ENCODE measurements around the gene TMEM59L. TPM values are rescaled to one million over a fixed set of nuclear protein-coding genes. Genes with fewer than 3 reads are reported as not detected.

TMEM59L gene
- total and polyA plus RNA-seq, 2 experiments from 2014 or later, result 1.5 to 9.1 TPM

DNA sequence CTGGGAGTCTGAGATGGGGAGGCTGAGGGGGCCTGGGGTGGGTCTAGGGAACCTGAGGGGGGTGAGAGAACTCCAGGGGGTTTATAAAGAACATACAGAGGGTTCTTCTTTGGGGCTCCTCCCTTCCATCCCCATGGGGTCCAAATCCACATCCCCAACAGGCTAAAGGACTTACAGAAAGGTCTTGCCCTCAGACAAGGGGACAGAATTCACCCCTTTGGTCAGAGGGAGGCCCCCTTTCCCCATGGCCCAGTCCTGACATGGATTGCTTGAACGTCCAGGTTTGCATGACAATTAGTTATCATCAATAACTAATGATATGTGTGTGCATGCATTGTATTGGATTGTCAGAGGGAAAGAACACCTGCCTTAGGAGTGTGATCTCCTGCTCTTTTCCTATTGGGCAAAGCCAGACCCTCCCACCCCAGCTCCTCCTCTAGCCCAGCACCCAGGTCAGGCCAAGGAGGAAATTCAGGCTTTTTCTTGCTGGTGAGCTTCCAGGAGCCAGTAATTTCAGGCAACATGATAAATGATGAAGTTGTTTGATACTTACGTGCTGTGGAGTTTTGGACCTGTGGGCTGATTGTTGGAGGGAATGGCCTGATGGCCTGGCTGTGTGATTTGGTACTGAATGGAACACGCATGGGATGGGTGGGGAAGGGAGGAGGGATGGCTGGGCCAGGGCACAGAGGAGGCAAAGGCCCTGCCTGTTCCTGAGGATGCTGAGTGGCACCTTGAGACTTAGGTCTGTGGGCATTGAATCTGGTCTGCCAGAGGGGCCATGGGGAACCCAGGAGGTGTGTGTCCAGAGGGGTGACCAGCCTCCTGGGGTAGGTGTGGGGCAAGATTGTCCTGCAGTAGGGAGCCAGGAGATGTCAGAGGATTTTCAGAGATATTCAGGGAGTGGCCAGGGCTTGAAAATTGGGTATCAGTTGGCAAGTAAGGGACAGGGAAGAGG, 25.3 kb downstream of the TMEM59L start:
- DNase-seq (ENCODE audit: low spot score), result peak; percentile 65
- Histone ChIP-seq H3K27ac (no peak overlapping the region), H3K9me2 (replicated peaks; ENCODE audit: insufficient read depth) (no peaks in the 10 kb centered on the region), H3K4me3 (peak overlapping the region; percentile 62), H3K79me2 (peaks cover 38% of the 10 kb centered on the region), H3K36me3 (replicated peaks; ENCODE audit: insufficient read depth, low read depth) (no peaks in the 10 kb centered on the region), H2AFZ (no peak overlapping the region), H3K9me3 (ENCODE audit: low read depth) (no peaks in the 10 kb centered on the region), H3K27me3 (no peaks in the 10 kb centered on the region), H4K20me1 (ENCODE audit: insufficient read depth, poor library complexity, severe bottlenecking) (no peaks in the 10 kb centered on the region), H3K4me2 (peak overlapping the region; percentile 94), H3K4me1 (ENCODE audit: insufficient read depth) (no peaks in the 10 kb centered on the region)
- 58% methylated on average over 3 of the region's 3 CpGs for WGBS (ENCODE audit: low lambda C conversion rate, missing lambda C conversion rate)
- TF ChIP-seq EZH2phosphoT487 (IDR thresholded peaks at IDR 0.05; ENCODE audit: low read depth, severe bottlenecking, unreplicated experiment), result no peak
- TF ChIP-seq, protein P1, sequence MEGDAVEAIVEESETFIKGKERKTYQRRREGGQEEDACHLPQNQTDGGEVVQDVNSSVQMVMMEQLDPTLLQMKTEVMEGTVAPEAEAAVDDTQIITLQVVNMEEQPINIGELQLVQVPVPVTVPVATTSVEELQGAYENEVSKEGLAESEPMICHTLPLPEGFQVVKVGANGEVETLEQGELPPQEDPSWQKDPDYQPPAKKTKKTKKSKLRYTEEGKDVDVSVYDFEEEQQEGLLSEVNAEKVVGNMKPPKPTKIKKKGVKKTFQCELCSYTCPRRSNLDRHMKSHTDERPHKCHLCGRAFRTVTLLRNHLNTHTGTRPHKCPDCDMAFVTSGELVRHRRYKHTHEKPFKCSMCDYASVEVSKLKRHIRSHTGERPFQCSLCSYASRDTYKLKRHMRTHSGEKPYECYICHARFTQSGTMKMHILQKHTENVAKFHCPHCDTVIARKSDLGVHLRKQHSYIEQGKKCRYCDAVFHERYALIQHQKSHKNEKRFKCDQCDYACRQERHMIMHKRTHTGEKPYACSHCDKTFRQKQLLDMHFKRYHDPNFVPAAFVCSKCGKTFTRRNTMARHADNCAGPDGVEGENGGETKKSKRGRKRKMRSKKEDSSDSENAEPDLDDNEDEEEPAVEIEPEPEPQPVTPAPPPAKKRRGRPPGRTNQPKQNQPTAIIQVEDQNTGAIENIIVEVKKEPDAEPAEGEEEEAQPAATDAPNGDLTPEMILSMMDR (IDR thresholded peaks at IDR 0.05; ENCODE audit: poor library complexity), result no peak
- TF ChIP-seq EZH2 (IDR thresholded peaks at IDR 0.05; ENCODE audit: borderline replicate concordance), result no peak

DNA sequence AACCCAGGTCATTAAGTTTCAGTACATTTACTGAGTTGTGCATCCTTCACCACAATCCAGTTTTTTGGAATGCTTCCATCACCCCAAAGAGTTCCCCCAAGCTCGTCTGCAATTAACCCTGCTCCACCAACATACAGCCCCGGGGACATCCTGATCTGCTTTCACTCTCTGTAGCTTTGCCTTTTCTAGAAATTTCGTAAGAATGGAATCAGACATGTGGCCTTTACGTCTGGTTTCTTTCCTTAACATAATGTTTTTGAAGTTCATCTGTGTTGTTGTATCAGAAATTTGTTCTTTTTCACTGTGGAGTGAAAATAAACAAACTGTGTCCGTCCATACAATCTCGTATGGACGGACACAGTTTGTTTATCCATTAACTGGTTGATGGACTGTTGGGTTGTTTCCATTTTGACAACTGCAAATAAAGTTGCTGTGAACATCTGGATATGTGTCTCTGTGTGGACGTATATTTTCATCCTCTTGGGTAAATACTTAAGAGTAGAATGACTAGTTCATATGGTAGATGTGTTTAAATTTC, 27.1 kb downstream of the TMEM59L start:
- no peak for DNase-seq (ENCODE audit: low spot score)
- Histone ChIP-seq H3K4me2 (no peak overlapping the region), H3K4me3 (no peak overlapping the region), H3K79me2 (peaks cover 51% of the 10 kb centered on the region), H3K9me2 (replicated peaks; ENCODE audit: insufficient read depth) (no peaks in the 10 kb centered on the region), H3K27me3 (no peaks in the 10 kb centered on the region), H3K27ac (no peak overlapping the region), H3K4me1 (ENCODE audit: insufficient read depth) (no peaks in the 10 kb centered on the region), H3K9me3 (ENCODE audit: low read depth) (no peaks in the 10 kb centered on the region), H2AFZ (no peak overlapping the region), H3K36me3 (replicated peaks; ENCODE audit: insufficient read depth, low read depth) (no peaks in the 10 kb centered on the region), H4K20me1 (ENCODE audit: insufficient read depth, poor library complexity, severe bottlenecking) (no peaks in the 10 kb centered on the region)
- 63% methylated on average over 8 of the region's 8 CpGs for WGBS (ENCODE audit: low lambda C conversion rate, missing lambda C conversion rate)
- no peak for TF ChIP-seq EZH2phosphoT487 (IDR thresholded peaks at IDR 0.05; ENCODE audit: low read depth, severe bottlenecking, unreplicated experiment)
- TF ChIP-seq EZH2 (IDR thresholded peaks at IDR 0.05; ENCODE audit: borderline replicate concordance), result no peak
- TF ChIP-seq, protein P1 (IDR thresholded peaks at IDR 0.05; ENCODE audit: poor library complexity), result no peak

DNA sequence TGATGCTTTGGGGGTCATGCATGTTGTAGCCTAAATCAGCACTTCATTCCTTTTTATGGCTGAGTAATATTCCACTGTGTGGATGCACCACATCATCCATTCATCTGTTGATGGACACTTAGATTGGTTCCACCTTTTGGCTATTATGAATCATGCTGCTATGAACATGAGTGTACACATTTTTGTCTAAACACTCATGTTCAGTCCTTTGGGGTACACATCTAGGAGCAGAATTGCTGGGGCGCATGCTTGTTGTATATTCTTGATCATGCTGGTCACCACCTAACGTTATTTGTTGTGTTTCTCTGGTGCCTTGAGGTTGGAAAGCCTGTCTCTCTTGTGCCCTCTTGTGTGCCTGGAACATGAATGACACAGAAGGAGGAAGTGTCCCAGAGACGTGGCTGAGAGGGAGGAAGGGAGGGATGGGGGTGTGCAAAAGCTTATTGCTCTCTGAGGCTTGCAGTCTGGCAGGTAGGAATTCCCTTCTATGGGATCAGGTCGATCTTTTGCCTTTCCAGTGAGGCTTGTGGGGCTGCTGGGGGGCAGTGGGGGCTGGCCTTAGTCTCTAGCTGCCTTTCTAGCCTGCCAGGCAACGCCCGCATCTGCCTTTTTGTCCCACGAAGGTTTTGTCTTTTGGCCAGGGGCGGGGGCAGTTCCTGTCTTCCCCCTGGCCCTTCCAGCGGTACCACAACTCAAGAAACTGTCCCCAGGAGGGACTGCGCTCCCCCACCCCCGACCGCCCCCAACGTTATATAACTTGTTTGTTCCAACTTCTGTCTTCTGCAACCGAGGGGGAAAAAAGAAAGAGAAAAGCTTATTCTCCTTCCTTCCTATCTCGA, 31.7 kb downstream of the TMEM59L start:
- Histone ChIP-seq H3K9me2 (replicated peaks; ENCODE audit: insufficient read depth) (no peaks in the 10 kb centered on the region), H3K9me3 (ENCODE audit: low read depth) (no peaks in the 10 kb centered on the region), H3K27ac (no peak overlapping the region), H3K36me3 (replicated peaks; ENCODE audit: insufficient read depth, low read depth) (no peaks in the 10 kb centered on the region), H4K20me1 (ENCODE audit: insufficient read depth, poor library complexity, severe bottlenecking) (peaks cover 3% of the 10 kb centered on the region), H3K4me1 (ENCODE audit: insufficient read depth) (peaks cover 10% of the 10 kb centered on the region), H3K27me3 (no peaks in the 10 kb centered on the region), H3K79me2 (peaks cover 49% of the 10 kb centered on the region), H3K4me2 (no peak overlapping the region), H3K4me3 (no peak overlapping the region), H2AFZ (no peak overlapping the region)
- WGBS (ENCODE audit: low lambda C conversion rate, missing lambda C conversion rate), result 81% methylated on average over 15 of the region's 15 CpGs
- TF ChIP-seq EZH2 (IDR thresholded peaks at IDR 0.05; ENCODE audit: borderline replicate concordance), result no peak
- TF ChIP-seq, protein P1 (IDR thresholded peaks at IDR 0.05; ENCODE audit: poor library complexity), result no peak
- no peak for TF ChIP-seq EZH2phosphoT487 (IDR thresholded peaks at IDR 0.05; ENCODE audit: low read depth, severe bottlenecking, unreplicated experiment)
- no peak for DNase-seq (ENCODE audit: low spot score)
